Esophagus squamous epithelium (tissue), 4 donors: ENCODE measurements around the gene FLVCR1.

ENCODE experiments used
- CTCF ChIP-seq, 6 experiments: fragments of 450-650 bp in 4 of 6; fragments of 200-600 bp in 2 of 6; sonication (generic) in 2 of 6; IDR thresholded peaks; one replicate each; pipeline ENCODE4 v1.5.1; 2016 to 2019; ENCODE audit warnings: antibody characterized with exemption in 6 of 6, mild to moderate bottlenecking in 4 of 6, moderate library complexity in 4 of 6
- POLR2A ChIP-seq, 4 donors: fragments of 450-650 bp; IDR thresholded peaks; one replicate each; pipeline ENCODE4 v1.6.1; 2017; ENCODE audit warnings: antibody characterized with exemption in 4 of 4, mild to moderate bottlenecking in 4 of 4, moderate library complexity in 3 of 4

GRCh38 chr1:212871976-212872375, 13.9 kb downstream of the FLVCR1 start:
- TF ChIP-seq CTCF (IDR thresholded peaks at IDR 0.05) (no peak), POLR2A (IDR thresholded peaks at IDR 0.05) (no peak)
